A549 (cell line): Measurements from ENCODE around the gene PDIA5.

ENCODE experiments used
- CHD4 ChIP-seq: fragments of 200-600 bp; sonication (generic); IDR thresholded peaks from 2 replicates; pipeline ENCODE4 v1.6.1; 2016; ENCODE audit warnings: antibody characterized with exemption, mild to moderate bottlenecking, borderline replicate concordance
- JUN ChIP-seq, 2 experiments: fragments of >200 bp; sonication (Bioruptor Twin); formaldehyde crosslinking; IDR thresholded peaks; 2 replicates in 1 of 2; 3 replicates in 1 of 2; pipeline ENCODE4 v1.6.1; 2016 to 2017
- TF ChIP-seq, protein P1 (sequence below): fragments of 250-450 bp; sonication (Bioruptor Pico); IDR thresholded peaks from 2 replicates; pipeline ENCODE4 v1.5.0; 2021; ENCODE audit warnings: mild to moderate bottlenecking, moderate library complexity, borderline replicate concordance
- TF ChIP-seq, protein P2 (sequence below): fragments of >200 bp; sonication (Bioruptor Twin); formaldehyde crosslinking; IDR thresholded peaks from 3 replicates; pipeline ENCODE4 v1.5.1; 2016

DNA sequence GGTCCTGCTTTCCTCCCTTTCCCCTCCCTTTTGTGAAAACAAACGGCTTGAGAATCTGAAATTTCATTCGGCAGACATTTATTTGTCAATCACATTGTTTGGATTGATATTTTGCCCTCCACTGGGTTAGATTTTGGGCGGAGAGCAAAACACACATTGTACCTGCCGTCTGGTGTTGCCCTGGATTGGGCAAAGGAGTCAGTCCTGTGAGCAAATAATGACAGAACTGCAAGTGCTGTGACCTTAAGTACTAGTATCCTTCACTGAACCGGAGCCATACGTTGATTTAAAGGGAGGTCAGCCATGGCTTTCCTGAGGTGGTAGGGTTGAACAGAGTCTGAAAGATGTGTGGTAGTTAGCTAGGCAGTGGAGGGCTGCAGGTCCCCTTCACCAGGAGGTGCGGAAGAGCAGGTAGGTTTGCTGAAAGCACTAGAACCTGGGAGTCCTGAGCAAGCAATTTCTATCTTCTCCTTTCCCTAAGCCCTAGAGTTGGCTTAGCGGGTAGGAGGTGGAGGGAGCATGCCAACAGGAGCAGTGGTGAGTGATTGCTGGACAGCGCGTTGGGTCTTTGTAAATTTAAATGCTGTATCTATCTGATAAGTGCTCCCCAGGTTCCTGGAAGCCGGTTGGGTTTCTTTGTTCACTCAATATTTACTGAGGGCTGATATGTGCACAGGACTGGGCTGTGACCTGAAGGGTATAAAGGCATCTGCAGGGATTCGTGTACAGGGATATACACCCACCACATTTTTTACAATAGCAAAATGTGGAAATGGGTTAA is 2.0 kb downstream of the PDIA5 start:
- TF ChIP-seq, protein P1, sequence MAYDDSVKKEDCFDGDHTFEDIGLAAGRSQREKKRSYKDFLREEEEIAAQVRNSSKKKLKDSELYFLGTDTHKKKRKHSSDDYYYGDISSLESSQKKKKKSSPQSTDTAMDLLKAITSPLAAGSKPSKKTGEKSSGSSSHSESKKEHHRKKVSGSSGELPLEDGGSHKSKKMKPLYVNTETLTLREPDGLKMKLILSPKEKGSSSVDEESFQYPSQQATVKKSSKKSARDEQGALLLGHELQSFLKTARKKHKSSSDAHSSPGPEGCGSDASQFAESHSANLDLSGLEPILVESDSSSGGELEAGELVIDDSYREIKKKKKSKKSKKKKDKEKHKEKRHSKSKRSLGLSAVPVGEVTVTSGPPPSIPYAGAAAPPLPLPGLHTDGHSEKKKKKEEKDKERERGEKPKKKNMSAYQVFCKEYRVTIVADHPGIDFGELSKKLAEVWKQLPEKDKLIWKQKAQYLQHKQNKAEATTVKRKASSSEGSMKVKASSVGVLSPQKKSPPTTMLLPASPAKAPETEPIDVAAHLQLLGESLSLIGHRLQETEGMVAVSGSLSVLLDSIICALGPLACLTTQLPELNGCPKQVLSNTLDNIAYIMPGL (CRISPR knock-in tag) = no peak
- TF ChIP-seq CHD4 (no peak), JUN (IDR thresholded peaks at IDR 0.05) (no peak)
- TF ChIP-seq, protein P2, sequence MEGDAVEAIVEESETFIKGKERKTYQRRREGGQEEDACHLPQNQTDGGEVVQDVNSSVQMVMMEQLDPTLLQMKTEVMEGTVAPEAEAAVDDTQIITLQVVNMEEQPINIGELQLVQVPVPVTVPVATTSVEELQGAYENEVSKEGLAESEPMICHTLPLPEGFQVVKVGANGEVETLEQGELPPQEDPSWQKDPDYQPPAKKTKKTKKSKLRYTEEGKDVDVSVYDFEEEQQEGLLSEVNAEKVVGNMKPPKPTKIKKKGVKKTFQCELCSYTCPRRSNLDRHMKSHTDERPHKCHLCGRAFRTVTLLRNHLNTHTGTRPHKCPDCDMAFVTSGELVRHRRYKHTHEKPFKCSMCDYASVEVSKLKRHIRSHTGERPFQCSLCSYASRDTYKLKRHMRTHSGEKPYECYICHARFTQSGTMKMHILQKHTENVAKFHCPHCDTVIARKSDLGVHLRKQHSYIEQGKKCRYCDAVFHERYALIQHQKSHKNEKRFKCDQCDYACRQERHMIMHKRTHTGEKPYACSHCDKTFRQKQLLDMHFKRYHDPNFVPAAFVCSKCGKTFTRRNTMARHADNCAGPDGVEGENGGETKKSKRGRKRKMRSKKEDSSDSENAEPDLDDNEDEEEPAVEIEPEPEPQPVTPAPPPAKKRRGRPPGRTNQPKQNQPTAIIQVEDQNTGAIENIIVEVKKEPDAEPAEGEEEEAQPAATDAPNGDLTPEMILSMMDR = no peak
